ENCODE results near the gene DIDO1. TPM values are rescaled to one million over a fixed set of nuclear protein-coding genes. Genes with fewer than 3 reads are reported as not detected.
"Not testable (repeated sequence)": the region's sequence is repeated elsewhere in the genome, so short reads cannot be mapped to it uniquely, and the experiment has no call there.

Gene DIDO1
- total RNA-seq, 2 donors from 2014 or later, result 58.3 to 65.7 TPM

GRCh38 chr20:62872184-62872847, 54.0 kb downstream of the DIDO1 start:
- peaks cover 16% of the 10 kb centered on the region for H3K27me3 Mint-ChIP-seq
- DNase-seq (no peak), ATAC-seq (no peak)

DNA sequence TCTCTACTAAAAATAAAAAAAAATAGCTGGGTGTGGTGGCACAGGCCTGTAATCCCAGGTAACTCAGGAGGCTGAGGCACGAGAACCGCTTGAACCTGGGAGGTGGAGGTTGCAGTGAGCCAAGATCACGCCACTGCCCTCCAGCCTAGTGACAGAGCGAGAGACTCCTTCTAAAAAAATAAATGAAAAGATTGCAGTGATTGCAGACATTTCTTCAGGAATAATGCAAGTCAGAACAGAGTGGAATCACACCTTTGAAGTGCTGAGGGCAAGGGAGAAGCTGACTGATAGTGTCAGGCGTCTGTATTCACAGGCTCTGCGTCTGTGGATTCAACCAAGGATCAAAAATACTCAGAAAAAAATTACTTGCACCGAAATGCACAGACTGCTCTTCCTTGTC, 62.1 kb downstream of the DIDO1 start:
- Mint-ChIP-seq H3K27me3 (no peaks in the 10 kb centered on the region), H3K36me3 (ENCODE audit: low read depth) (no peaks in the 10 kb centered on the region), H3K4me3 (no peak overlapping the region), H3K4me1 (peaks cover 10% of the 10 kb centered on the region), H3K27ac (no peak overlapping the region)
- ATAC-seq (no peak), DNase-seq (no peak)
- H3K9me3 ChIP-seq (ENCODE audit: control insufficient read depth, low read length, poor library complexity, severe bottlenecking), result no peaks in the 10 kb centered on the region

More at GRCh38 chr20:62872184-62872847, 54.0 kb downstream of the DIDO1 start:
- Mint-ChIP-seq H3K4me1 (peaks cover 23% of the 10 kb centered on the region), H3K27ac (no peak overlapping the region), H3K36me3 (ENCODE audit: low read depth) (no peaks in the 10 kb centered on the region), H3K4me3 (no peak overlapping the region)
- H3K9me3 ChIP-seq (ENCODE audit: control insufficient read depth, low read length, poor library complexity, severe bottlenecking), result no peaks in the 10 kb centered on the region

DNA sequence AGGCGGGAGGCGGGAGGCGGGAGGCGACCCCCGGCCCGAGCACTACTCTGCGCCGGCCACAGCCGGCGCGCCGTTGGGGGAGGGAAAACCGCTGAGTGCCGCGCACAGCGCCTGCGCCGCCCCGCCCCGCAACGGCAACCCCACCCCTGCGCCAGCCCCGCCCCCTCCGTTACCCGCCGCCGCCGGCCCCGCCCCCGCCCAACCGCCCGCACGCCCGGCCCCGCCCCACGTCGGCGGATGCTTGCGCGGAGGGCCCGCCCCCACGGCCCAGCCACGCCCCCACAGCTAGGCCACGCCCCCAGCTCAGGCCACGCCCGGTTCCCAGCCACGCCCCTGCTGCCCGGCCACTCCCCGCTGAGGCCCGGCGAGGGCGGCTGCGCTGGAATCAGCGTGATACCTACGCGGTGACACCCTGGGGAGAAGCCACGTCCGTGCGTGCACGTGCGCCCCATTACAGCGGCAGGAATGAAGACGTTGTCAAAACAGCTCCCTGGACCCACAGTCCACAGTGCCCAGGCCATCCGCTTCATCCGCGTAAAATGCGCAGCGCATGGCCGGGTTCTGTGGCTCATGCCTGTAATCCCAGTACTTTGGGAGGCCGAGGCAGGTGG, 64.5 kb downstream of the DIDO1 start, which contains the start of gene TCFL5:
TCFL5 (minus strand) TSS at position 97 of the 611 bp plus-strand sequence. CDS start 152 bp downstream, outside the sequence.
- peak; percentile 90 for ATAC-seq
- Mint-ChIP-seq H3K27ac (peak within 1 kb of the TSS; percentile 19), H3K4me1 (peaks cover 10% of the 10 kb centered on the region), H3K27me3 (no peaks in the 10 kb centered on the region), H3K4me3 (peak within 1 kb of the TSS; percentile 79), H3K36me3 (ENCODE audit: low read depth) (peaks cover 3% of the 10 kb centered on the region)
- DNase-seq, result peak; percentile 91 to 98 (median 93)
- no peaks in the 10 kb centered on the region for H3K9me3 ChIP-seq (ENCODE audit: control insufficient read depth, low read length, poor library complexity, severe bottlenecking)

DNA sequence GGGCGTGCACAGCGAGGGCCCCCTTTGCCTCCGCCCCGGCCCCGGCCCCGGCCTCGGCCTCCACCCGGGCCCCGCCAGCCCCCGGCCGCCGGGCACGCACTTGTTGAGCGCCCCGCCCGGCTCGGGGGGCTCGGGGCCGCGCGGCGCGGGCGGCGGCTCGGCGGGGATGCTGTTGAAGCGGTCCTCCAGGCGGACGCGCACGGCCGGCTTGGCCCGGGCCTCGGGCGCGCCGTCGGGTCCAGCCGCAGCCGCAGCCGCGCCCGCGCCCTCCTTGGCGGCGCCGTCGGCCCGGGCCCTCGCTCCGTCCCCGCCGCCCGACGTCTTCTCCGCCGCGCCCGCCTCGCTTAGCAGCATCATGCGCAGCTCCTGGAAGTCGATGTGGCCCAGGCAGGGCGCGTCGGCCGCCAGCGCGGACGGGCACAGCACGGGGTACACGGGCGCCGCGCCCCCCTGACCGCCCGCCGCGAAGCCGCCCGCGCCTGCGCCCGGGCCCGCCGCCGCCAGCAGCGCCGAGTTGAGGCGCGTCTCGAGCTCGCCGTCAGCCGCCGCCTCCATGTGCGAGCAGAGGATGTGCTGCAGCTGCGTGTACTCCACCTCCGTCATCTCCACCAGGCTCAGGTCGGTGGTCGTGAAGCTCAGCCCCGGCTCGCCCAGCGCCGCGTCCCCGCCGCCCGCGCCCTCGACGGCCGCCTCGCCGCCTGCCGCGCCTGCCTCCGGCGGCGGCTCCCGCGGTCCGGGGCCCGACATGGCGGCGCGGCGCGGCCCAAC, 65.2 kb downstream of the DIDO1 start:
- H3K9me3 ChIP-seq (ENCODE audit: control insufficient read depth, low read length, poor library complexity, severe bottlenecking), result no peaks in the 10 kb centered on the region
- Mint-ChIP-seq H3K4me3 (no peak overlapping the region), H3K4me1 (peaks cover 10% of the 10 kb centered on the region), H3K27ac (no peak overlapping the region), H3K36me3 (ENCODE audit: low read depth) (peaks cover 3% of the 10 kb centered on the region), H3K27me3 (no peaks in the 10 kb centered on the region)
- ATAC-seq (peak; percentile 38), DNase-seq (peak; percentile 35 to 48 (median 47))

DNA sequence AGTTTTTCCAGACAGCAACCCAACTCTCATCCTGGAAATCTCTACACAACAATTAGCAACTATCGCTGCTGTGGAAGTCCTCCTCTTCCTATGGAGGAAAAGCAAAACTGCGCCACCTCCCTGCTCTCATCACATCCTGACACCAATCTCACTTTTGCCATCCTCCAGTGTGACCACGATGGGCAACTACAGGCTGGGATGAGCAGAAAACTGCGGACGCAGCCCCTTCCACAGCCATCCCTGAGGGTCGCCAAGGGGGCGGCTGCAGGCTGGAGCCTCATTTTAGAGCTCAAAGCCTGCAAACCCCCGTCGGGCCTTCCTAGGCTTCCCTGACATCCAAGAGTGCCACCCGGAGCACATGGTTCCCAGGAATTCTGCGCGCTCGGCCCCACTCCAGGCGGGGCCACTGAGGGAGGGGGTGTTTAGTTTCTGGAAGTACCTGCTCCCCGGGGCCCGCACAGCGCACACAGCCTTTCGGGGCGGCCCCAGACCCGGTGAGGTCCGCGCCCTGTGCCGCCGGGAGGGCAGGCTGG, 65.8 kb downstream of the DIDO1 start:
- ATAC-seq (no peak), DNase-seq (no peak)
- Mint-ChIP-seq H3K27ac (peak overlapping the region; percentile 9), H3K27me3 (no peaks in the 10 kb centered on the region), H3K4me3 (peak overlapping the region; percentile 79), H3K4me1 (peaks cover 10% of the 10 kb centered on the region), H3K36me3 (ENCODE audit: low read depth) (peaks cover 3% of the 10 kb centered on the region)
- H3K9me3 ChIP-seq (ENCODE audit: control insufficient read depth, low read length, poor library complexity, severe bottlenecking), result no peaks in the 10 kb centered on the region

GRCh38 chr20:62859721-62860120, 66.6 kb downstream of the DIDO1 start:
- ATAC-seq (no peak), DNase-seq (no peak)
- peaks cover 3% of the 10 kb centered on the region for H3K36me3 Mint-ChIP-seq (ENCODE audit: low read depth)
- H3K27me3 Mint-ChIP-seq, result no peaks in the 10 kb centered on the region
- H3K4me1 Mint-ChIP-seq, result peaks cover 10% of the 10 kb centered on the region
- peak overlapping the region; percentile 79 for H3K4me3 Mint-ChIP-seq
- peak overlapping the region; percentile 9 for H3K27ac Mint-ChIP-seq
- H3K9me3 ChIP-seq (ENCODE audit: control insufficient read depth, low read length, poor library complexity, severe bottlenecking), result no peaks in the 10 kb centered on the region

DNA sequence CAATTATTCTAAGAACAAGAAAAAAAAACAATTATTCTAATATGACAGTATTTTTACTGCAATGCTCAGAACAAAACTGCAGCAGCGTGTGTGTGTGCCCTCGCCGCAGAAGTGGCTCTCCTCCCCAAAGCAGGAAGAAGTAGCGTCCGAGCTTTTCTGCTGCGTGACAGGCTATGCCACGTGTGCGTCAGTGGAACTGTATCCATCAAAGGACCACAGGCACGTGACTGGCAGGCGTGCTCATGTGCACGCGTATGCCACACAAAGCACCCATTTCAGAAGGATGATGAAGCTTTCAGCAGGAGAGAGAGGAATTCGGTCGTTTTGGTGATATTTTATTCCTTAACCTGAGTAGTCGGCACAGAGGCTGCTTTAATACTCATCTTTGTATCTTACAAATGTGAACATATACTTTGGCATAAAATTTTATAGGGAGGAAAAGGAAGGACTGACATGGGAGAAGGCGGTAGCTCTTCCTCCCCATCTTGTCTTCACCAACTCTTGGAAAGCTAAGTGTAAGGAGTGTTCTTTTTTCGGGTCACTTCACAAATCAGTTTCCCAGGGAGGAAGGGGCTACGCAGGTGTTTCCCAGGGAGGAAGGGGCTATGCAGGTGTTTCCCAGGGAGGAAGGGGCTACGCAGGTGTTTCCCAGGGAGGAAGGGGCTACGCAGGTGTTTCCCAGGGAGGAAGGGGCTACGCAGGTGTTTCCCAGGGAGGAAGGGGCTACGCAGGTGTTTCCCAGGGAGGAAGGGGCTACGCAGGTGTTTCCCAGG, 68.1 kb downstream of the DIDO1 start:
- Mint-ChIP-seq H3K36me3 (ENCODE audit: low read depth) (peaks cover 3% of the 10 kb centered on the region), H3K27me3 (no peaks in the 10 kb centered on the region), H3K4me3 (no peak overlapping the region), H3K27ac (no peak overlapping the region), H3K4me1 (peaks cover 12% of the 10 kb centered on the region)
- DNase-seq (no peak), ATAC-seq (no peak)
- H3K9me3 ChIP-seq (ENCODE audit: control insufficient read depth, low read length, poor library complexity, severe bottlenecking), result no peaks in the 10 kb centered on the region

GRCh38 chr20:62856931-62857619, 69.2 kb downstream of the DIDO1 start:
- no peak for ATAC-seq
- H3K9me3 ChIP-seq (ENCODE audit: control insufficient read depth, low read length, poor library complexity, severe bottlenecking), result no peaks in the 10 kb centered on the region
- no peaks in the 10 kb centered on the region for H3K27me3 Mint-ChIP-seq
- H3K4me3 Mint-ChIP-seq, result no peak overlapping the region
- peaks cover 12% of the 10 kb centered on the region for H3K4me1 Mint-ChIP-seq
- no peak overlapping the region for H3K27ac Mint-ChIP-seq
- DNase-seq, result no peak
- H3K36me3 Mint-ChIP-seq (ENCODE audit: low read depth), result peaks cover 5% of the 10 kb centered on the region

DNA sequence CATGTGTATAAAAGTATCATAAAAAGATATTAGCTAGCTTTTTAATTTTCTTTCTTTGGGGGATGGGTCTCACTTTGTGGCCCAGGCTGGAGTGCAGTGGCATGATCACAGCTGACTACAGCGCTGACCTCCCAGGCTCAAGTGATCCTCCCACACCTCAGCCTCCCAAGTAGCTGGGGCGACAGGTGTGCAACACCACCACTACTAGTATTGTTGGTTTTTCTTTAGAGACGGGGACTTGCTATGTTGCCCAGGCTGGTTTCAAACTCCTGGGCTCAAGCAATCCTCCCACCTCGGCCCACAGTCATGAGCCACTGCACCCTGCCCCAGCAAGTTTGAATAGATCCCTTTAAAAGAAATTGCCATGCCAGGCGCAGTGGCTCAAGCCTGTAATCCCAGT, 71.2 kb downstream of the DIDO1 start:
- no peaks in the 10 kb centered on the region for H3K9me3 ChIP-seq (ENCODE audit: control insufficient read depth, low read length, poor library complexity, severe bottlenecking)
- H3K4me3 Mint-ChIP-seq, result no peak overlapping the region
- DNase-seq (no peak), ATAC-seq (no peak)
- no peak overlapping the region for H3K27ac Mint-ChIP-seq
- peaks cover 12% of the 10 kb centered on the region for H3K4me1 Mint-ChIP-seq
- H3K27me3 Mint-ChIP-seq, result no peaks in the 10 kb centered on the region
- peaks cover 5% of the 10 kb centered on the region for H3K36me3 Mint-ChIP-seq (ENCODE audit: low read depth)

DNA sequence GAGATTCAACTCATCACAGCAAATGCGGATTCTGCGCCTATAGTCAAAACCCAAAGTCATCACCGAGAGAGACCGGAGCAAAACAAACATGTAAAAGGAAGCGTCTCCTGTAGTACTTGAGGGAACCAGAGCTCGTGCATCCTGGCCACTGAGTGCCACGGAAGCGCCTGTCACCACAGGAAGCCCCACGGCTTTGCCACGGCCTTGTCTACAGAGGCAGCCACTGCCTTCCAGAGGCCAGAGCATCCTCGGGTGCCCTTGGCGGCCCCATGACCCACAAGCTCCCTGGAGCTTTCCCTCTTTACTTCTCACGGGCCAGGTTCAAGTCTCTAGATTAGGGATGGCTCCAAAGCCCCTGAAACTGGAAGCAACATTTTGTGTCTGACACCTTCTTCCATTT, 72.2 kb downstream of the DIDO1 start:
- no peak overlapping the region for H3K4me3 Mint-ChIP-seq
- H3K4me1 Mint-ChIP-seq, result peaks cover 13% of the 10 kb centered on the region
- no peaks in the 10 kb centered on the region for H3K27me3 Mint-ChIP-seq
- DNase-seq (no peak), ATAC-seq (no peak)
- peaks cover 5% of the 10 kb centered on the region for H3K36me3 Mint-ChIP-seq (ENCODE audit: low read depth)
- no peaks in the 10 kb centered on the region for H3K9me3 ChIP-seq (ENCODE audit: control insufficient read depth, low read length, poor library complexity, severe bottlenecking)
- H3K27ac Mint-ChIP-seq, result no peak overlapping the region

- H3K4me3 Mint-ChIP-seq; ATAC-seq; H3K9me3 ChIP-seq (ENCODE audit: control insufficient read depth, low read length, poor library complexity, severe bottlenecking); H3K36me3 Mint-ChIP-seq (ENCODE audit: low read depth); H3K27me3 Mint-ChIP-seq; H3K27ac Mint-ChIP-seq; DNase-seq: not testable (repeated sequence)
- peaks cover 12% of the 10 kb centered on the region for H3K4me1 Mint-ChIP-seq
Measured at GRCh38 chr20:62853304-62853703, 73.0 kb downstream of the DIDO1 start.

DNA sequence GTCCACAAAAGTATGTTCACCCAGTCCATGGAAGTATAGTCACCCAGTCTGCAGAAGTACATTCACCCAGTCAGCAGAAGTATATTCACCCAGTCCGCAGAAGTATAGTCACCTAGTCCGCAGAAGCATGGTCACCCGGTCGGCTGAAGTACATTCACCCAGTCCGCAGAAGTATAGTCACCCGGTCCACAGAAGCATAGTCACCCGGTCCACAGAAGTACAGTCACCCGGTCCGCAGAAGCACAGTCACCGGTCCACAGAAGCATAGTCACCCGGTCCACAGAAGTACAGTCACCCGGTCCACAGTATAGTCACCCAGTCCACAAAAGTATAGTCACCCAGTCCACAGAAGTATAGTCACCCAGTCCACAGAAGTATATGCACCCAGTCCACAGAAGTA, 73.5 kb downstream of the DIDO1 start:
- Mint-ChIP-seq H3K4me1 (peaks cover 9% of the 10 kb centered on the region), H3K4me3 (no peak overlapping the region), H3K27ac (no peak overlapping the region), H3K27me3 (no peaks in the 10 kb centered on the region), H3K36me3 (ENCODE audit: low read depth) (peaks cover 5% of the 10 kb centered on the region)
- ATAC-seq (no peak), DNase-seq (no peak)
- no peaks in the 10 kb centered on the region for H3K9me3 ChIP-seq (ENCODE audit: control insufficient read depth, low read length, poor library complexity, severe bottlenecking)
